Measurements from ENCODE around the gene TNRC18. TPM values are rescaled to one million over a fixed set of nuclear protein-coding genes. Genes with fewer than 3 reads are reported as not detected.

The TNRC18 gene
- total RNA-seq, 6 experiments from 2014 or later = 70.6 to 87.1 (median 79.9) TPM

DNA sequence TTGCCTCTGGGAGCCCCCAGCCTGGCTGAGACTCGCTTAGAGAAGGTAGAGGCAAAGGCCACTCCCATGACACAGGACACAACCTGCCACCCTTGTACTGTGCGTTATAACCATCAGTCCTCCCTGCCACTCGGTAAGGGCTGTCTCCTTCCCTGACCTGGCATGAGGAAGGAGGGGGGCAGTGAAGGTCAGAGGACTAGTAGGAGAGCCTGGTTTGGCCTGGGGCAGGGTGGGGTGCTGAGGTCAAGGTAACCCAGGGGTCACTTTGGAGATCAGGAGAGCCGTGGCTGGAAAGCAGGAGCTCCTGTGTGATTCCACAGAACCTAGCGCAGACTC is 6.9 kb upstream of the TNRC18 start:
- DNase-seq = no peak
- TF ChIP-seq, protein P1, sequence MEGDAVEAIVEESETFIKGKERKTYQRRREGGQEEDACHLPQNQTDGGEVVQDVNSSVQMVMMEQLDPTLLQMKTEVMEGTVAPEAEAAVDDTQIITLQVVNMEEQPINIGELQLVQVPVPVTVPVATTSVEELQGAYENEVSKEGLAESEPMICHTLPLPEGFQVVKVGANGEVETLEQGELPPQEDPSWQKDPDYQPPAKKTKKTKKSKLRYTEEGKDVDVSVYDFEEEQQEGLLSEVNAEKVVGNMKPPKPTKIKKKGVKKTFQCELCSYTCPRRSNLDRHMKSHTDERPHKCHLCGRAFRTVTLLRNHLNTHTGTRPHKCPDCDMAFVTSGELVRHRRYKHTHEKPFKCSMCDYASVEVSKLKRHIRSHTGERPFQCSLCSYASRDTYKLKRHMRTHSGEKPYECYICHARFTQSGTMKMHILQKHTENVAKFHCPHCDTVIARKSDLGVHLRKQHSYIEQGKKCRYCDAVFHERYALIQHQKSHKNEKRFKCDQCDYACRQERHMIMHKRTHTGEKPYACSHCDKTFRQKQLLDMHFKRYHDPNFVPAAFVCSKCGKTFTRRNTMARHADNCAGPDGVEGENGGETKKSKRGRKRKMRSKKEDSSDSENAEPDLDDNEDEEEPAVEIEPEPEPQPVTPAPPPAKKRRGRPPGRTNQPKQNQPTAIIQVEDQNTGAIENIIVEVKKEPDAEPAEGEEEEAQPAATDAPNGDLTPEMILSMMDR (IDR thresholded peaks at IDR 0.05) = no peak
- H3K27ac Mint-ChIP-seq = peak overlapping the region; percentile 99
- peaks cover 20% of the 10 kb centered on the region for H3K4me1 Mint-ChIP-seq (ENCODE audit: low read depth)
- H3K9me3 Mint-ChIP-seq = peaks cover 4% of the 10 kb centered on the region; the same call in 1 of the 2 replicates
- peaks cover 29% of the 10 kb centered on the region for H3K36me3 Mint-ChIP-seq (ENCODE audit: low read depth)
- peak overlapping the region; percentile 92 for H3K4me3 Mint-ChIP-seq
- H3K27me3 Mint-ChIP-seq (ENCODE audit: insufficient read depth) = peaks cover 11% of the 10 kb centered on the region

DNA sequence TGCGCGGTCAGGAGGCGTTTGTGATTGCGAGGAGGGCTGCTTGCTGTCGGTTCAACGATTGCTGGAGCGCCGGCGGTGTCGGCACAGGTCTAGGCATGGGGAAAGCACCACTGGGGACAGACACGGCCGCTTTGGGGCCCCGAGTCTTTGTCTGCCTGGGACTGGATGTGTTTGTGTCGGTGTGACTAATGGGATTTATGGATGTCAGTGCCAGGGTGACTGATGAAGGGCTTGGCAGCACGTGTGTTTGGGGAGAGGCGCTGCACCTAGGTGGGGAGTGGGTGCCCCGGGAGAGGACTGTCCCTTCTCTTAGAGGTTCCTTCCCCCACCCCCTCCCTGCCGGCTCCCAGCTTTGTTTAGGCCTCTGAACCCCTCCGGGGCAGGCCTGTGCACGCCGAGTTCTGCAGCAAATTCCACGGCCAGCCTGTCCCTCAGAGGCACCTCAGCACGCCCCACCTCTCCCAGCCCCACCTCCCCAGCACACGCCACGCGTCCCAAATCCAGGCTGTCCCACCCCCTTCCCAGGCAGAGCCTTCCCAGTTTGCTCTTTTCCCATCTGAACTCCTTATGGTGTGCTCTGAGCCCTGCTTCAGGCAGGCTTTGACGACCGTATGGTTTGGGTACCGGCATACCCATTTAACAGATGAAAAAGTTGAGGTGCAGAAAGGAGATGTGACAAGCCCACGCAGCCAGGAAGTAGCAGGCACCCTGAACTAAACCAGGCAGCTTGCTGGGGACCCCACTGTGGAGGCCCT is 6.4 kb upstream of the TNRC18 start:
- DNase-seq = peak; percentile 44
- H3K4me3 Mint-ChIP-seq = peak overlapping the region; percentile 92

DNA sequence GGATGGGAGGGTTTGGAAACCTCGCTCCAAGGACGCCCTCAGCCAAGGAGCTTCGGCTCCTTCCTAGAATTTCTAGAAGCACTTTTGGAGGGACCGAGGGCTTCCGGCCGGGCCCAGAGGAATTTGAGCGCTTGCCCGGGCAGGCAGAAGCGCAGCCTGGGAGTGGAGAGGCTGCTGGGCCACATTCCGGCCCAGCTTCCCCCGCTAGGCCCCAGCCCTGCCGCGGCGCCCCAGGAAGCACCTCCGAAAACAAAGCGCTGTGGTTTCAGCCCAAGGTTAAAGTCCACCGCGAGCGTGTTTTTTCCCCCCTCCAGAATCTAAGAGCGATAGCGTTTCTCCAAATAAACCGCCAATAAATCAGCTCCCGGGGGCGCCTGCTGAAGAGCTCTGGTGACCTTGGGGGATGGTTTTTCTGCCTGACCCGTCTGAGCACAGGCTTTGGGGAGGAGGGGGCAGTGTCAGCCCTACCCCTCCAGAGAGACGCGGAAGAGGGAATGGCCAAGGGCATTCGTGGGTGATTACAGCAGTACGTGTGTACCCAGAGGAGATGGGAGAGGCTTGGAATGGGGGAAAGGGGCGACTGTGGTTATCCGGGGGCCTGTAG is 5.7 kb upstream of the TNRC18 start:
- H3K27ac Mint-ChIP-seq = peak overlapping the region; percentile 99
- no peak for DNase-seq
- peaks cover 4% of the 10 kb centered on the region; the same call in 1 of the 2 replicates for H3K9me3 Mint-ChIP-seq
- peaks cover 14% of the 10 kb centered on the region for H3K27me3 Mint-ChIP-seq (ENCODE audit: insufficient read depth)
- TF ChIP-seq, protein P1 (IDR thresholded peaks at IDR 0.05) = no peak
- peak overlapping the region; percentile 92 for H3K4me3 Mint-ChIP-seq
- H3K4me1 Mint-ChIP-seq (ENCODE audit: low read depth) = peaks cover 20% of the 10 kb centered on the region
- H3K36me3 Mint-ChIP-seq (ENCODE audit: low read depth) = peaks cover 25% of the 10 kb centered on the region

More for the DNA sequence above, 6.4 kb upstream of the TNRC18 start:
- TF ChIP-seq, protein P1 (IDR thresholded peaks at IDR 0.05) = no peak
- Mint-ChIP-seq H3K9me3 (peaks cover 4% of the 10 kb centered on the region; the same call in 1 of the 2 replicates), H3K27me3 (ENCODE audit: insufficient read depth) (peaks cover 11% of the 10 kb centered on the region), H3K27ac (peak overlapping the region; percentile 99), H3K4me1 (ENCODE audit: low read depth) (peaks cover 20% of the 10 kb centered on the region), H3K36me3 (ENCODE audit: low read depth) (peaks cover 29% of the 10 kb centered on the region)

DNA sequence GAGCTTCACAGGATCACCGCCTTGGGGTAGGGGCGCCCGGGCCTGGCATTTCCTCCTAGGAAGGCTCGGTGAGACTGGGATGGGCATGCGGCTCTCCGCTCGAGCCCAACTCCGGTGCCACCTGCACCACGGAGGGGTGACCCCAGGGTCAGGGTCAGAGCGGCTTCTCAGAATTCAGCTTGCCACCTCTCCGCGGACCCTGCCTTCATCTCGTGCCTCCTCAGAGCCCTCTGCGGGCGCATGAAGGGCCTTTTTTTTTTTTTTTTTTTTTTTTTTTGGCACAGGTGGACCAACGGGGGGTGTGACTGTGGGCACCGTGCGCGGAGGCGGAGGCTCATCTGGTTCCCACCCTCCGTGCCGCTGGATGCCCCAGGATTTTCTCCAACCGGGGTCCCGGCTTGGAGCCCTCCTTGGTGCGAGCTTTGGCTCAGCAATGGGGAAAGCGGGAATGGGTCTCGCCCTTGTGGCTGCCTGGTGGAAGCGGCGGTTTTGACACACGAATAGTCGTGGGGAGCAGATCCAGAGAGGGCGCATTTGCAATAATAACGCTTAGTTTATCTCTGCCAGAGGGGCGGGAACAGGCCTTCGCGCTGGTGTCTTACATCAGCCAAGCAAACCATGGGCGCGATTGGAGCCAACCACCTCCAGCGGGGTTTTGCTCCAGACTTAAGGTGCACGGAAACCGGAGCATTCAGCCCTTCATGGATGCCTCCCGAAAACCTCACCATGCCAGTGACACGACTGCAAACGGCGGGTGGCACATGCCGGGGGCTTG is 5.0 kb upstream of the TNRC18 start:
- Mint-ChIP-seq H3K27ac (peak overlapping the region; percentile 99), H3K4me3 (peak overlapping the region; percentile 92), H3K4me1 (ENCODE audit: low read depth) (peaks cover 20% of the 10 kb centered on the region), H3K27me3 (ENCODE audit: insufficient read depth) (peaks cover 14% of the 10 kb centered on the region), H3K36me3 (ENCODE audit: low read depth) (peaks cover 22% of the 10 kb centered on the region), H3K9me3 (peaks cover 4% of the 10 kb centered on the region; the same call in 1 of the 2 replicates)
- peak; percentile 83 for DNase-seq
- TF ChIP-seq, protein P1 (IDR thresholded peaks at IDR 0.05) = peak; percentile 41

DNA sequence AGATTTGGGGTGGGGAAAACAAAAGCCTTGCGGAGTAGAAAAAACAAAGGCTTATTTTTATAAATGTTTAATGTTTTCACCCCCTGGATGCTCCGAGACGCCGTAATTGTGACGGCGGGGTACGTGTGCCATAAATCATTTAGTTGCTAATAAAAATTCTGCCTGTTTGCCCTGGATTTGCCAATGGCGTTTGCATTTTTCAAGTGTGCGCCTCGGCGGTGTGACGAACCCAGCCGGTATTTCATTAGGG is 2.5 kb upstream of the TNRC18 start:
- TF ChIP-seq, protein P1 (IDR thresholded peaks at IDR 0.05) = no peak
- peak overlapping the region; percentile 99 for H3K27ac Mint-ChIP-seq
- DNase-seq = peak; percentile 83
- H3K36me3 Mint-ChIP-seq (ENCODE audit: low read depth) = no peaks in the 10 kb centered on the region; the same call in 1 of the 2 replicates
- H3K4me3 Mint-ChIP-seq = peak overlapping the region; percentile 92
- H3K4me1 Mint-ChIP-seq (ENCODE audit: low read depth) = peaks cover 14% of the 10 kb centered on the region
- peaks cover 19% of the 10 kb centered on the region for H3K27me3 Mint-ChIP-seq (ENCODE audit: insufficient read depth)
- H3K9me3 Mint-ChIP-seq = no peaks in the 10 kb centered on the region

Measured in HFFc6 (cell line).